Measurements from ENCODE around the gene CST9.

Gene CST9

GRCh38 chr20:23605867-23606651 lies at the start of gene CST9:
CST9 (minus strand) TSS chr20:23605917; CDS start chr20:23605864, 53 bp downstream.
- Histone ChIP-seq H3K27ac (no peak within 1 kb of the TSS), H3K4me1 (peaks cover 0 to 7% (median 0%) of the 10 kb centered on the region in 4 donors), H3K27me3 (peaks cover 0 to 8% of the 10 kb centered on the region in 2 donors), H3K9me3 (no peaks in the 10 kb centered on the region), H3K4me3 (no peak within 1 kb of the TSS), H3K36me3 (no peaks in the 10 kb centered on the region)
- intact Hi-C loops (cut with DNase I; ENCODE audit: low total_unique reads): loop anchor here (10.0 kb wide), 2 partner anchors 161 to 261 kb away; no protein-coding TSS in a partner anchor
- TF ChIP-seq CTCF (IDR thresholded peaks at IDR 0.05): no peak
- DNase-seq: no peak

GRCh38 chr20:23654717-23655116 lies 49.0 kb upstream of the CST9 start:
- Histone ChIP-seq H3K9me3 (no peaks in the 10 kb centered on the region), H3K4me1 (peaks cover 0 to 11% (median 4%) of the 10 kb centered on the region in 4 donors), H3K4me3 (no peak overlapping the region), H3K36me3 (no peaks in the 10 kb centered on the region), H3K27me3 (no peaks in the 10 kb centered on the region), H3K27ac (no peak overlapping the region)
- TF ChIP-seq CTCF (IDR thresholded peaks at IDR 0.05): no peak
- no peak for DNase-seq
- intact Hi-C loops (cut with DNase I; ENCODE audit: low total_unique reads): no loop called here

GRCh38 chr20:23654000-23654399 lies 48.3 kb upstream of the CST9 start:
- H3K9me3 ChIP-seq: no peaks in the 10 kb centered on the region
- no peak overlapping the region for H3K4me3 ChIP-seq
- TF ChIP-seq CTCF (IDR thresholded peaks at IDR 0.05): no peak
- no peaks in the 10 kb centered on the region for H3K27me3 ChIP-seq
- no peak for DNase-seq
- intact Hi-C loops (cut with DNase I; ENCODE audit: low total_unique reads): no loop called here
- no peak overlapping the region for H3K27ac ChIP-seq
- H3K36me3 ChIP-seq: no peaks in the 10 kb centered on the region
- H3K4me1 ChIP-seq: peaks cover 0 to 11% (median 4%) of the 10 kb centered on the region in 4 donors

- Histone ChIP-seq H3K27ac (no peak overlapping the region), H3K36me3 (no peaks in the 10 kb centered on the region), H3K4me1 (peaks cover 0 to 11% (median 4%) of the 10 kb centered on the region in 4 donors), H3K4me3 (no peak overlapping the region), H3K27me3 (no peaks in the 10 kb centered on the region), H3K9me3 (no peaks in the 10 kb centered on the region)
- DNase-seq: no peak
- no peak for TF ChIP-seq CTCF (IDR thresholded peaks at IDR 0.05)
- intact Hi-C loops (cut with DNase I; ENCODE audit: low total_unique reads): no loop called here
Measured at GRCh38 chr20:23653400-23653938, 47.8 kb upstream of the CST9 start.

GRCh38 chr20:23652926-23653325 lies 47.2 kb upstream of the CST9 start:
- peaks cover 0 to 11% (median 4%) of the 10 kb centered on the region in 4 donors for H3K4me1 ChIP-seq
- no peak for TF ChIP-seq CTCF (IDR thresholded peaks at IDR 0.05)
- no peaks in the 10 kb centered on the region for H3K27me3 ChIP-seq
- H3K9me3 ChIP-seq: no peaks in the 10 kb centered on the region
- no peak overlapping the region for H3K4me3 ChIP-seq
- no peak overlapping the region for H3K27ac ChIP-seq
- no peak for DNase-seq
- intact Hi-C loops (cut with DNase I; ENCODE audit: low total_unique reads): no loop called here
- no peaks in the 10 kb centered on the region for H3K36me3 ChIP-seq

All from tibial artery (tissue), 4 donors.